GM12878 (cell line): ENCODE results near the gene ASCC3.

ENCODE experiments used
- EZH2 ChIP-seq: IDR thresholded peaks from 2 replicates; pipeline ENCODE4 v1.6.1; 2012; ENCODE audit warnings: low read depth, mild to moderate bottlenecking, control low read depth, inconsistent platforms, low read length, borderline replicate concordance; ENCODE audit not compliant: control insufficient read depth
- FOS ChIP-seq: IDR thresholded peaks from 3 replicates; pipeline ENCODE4 v1.6.1; 2011; ENCODE audit warnings: borderline replicate concordance; ENCODE audit not compliant: insufficient read length; ENCODE audit errors: extremely low read depth
- MAX ChIP-seq: IDR thresholded peaks from 2 replicates; pipeline ENCODE4 v1.6.1; 2012; ENCODE audit warnings: low read depth, low read length, improper control_type of control experiment
- POLR2A ChIP-seq: IDR thresholded peaks from 2 replicates; pipeline ENCODE4 v1.6.1; 2011; ENCODE audit warnings: low read depth, mild to moderate bottlenecking, low read length
- SUPT20H ChIP-seq: IDR thresholded peaks from 2 replicates; pipeline ENCODE4 v1.6.1; 2011; ENCODE audit warnings: low read depth, mild to moderate bottlenecking, low read length, moderate library complexity, borderline replicate concordance; ENCODE audit not compliant: control insufficient read depth
- TF ChIP-seq, protein P1 (sequence below): IDR thresholded peaks from 2 replicates; pipeline ENCODE4 v1.6.1; 2012; ENCODE audit warnings: low read depth, low read length, improper control_type of control experiment

- TF ChIP-seq POLR2A: no peak
- TF ChIP-seq SUPT20H: no peak
- no peak for TF ChIP-seq EZH2
- no peak for TF ChIP-seq FOS
- TF ChIP-seq, protein P1, sequence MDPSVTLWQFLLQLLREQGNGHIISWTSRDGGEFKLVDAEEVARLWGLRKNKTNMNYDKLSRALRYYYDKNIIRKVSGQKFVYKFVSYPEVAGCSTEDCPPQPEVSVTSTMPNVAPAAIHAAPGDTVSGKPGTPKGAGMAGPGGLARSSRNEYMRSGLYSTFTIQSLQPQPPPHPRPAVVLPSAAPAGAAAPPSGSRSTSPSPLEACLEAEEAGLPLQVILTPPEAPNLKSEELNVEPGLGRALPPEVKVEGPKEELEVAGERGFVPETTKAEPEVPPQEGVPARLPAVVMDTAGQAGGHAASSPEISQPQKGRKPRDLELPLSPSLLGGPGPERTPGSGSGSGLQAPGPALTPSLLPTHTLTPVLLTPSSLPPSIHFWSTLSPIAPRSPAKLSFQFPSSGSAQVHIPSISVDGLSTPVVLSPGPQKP: no peak
- TF ChIP-seq MAX: no peak
These were observed 168.1 kb downstream of the ASCC3 start for GRCh38 chr6:100712997-100713396.
